Hepatocyte (in vitro differentiated cells): ENCODE measurements around the gene RBFOX2.

Source experiments
- CTCF ChIP-seq: fragments of 200-600 bp; sonication (generic); IDR thresholded peaks from 2 replicates; pipeline ENCODE4 v1.5.1; 2016; ENCODE audit warnings: antibody characterized with exemption, mild to moderate bottlenecking; ENCODE audit not compliant: poor library complexity
- EZH2phosphoT487 ChIP-seq: fragments of 200-600 bp; sonication (generic); IDR thresholded peaks from one replicate; pipeline ENCODE4 v1.6.1; 2018; ENCODE audit warnings: antibody characterized with exemption, mild to moderate bottlenecking, low read depth, moderate library complexity; ENCODE audit not compliant: unreplicated experiment, severe bottlenecking

GRCh38 chr22:35893698-35894097 is 134.9 kb downstream of the RBFOX2 start:
- TF ChIP-seq CTCF (no peak), EZH2phosphoT487 (no peak)
